T-helper 2 cell (primary cell): ENCODE data around the gene ENOX1.

Experiments used
- DNase-seq, 5 experiments: peaks; one replicate each; pipeline versions ENCODE4 v3.0.0 to v3.0.0-alpha.2; 2012 to 2022

The ENOX1 gene

DNA sequence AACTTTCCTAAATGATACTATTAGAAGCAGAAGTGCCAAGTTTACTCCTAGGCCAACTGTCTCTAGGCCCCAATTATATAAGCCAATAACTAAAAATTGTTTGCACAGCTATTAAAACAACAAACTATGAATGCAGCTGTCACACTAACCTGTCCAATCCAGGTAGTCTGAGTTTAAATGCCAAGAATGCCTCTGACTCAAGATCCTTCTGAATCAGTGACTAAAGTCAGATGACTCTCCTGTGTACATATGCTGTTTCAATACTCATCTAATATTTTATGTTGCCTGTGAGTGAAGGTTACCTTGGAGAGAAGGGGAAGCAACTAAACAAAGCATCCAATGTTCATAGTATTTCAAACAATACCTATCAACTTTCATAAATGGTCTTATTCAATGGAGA lies 257.0 kb downstream of the ENOX1 start:
- DNase-seq = no peak

DNA sequence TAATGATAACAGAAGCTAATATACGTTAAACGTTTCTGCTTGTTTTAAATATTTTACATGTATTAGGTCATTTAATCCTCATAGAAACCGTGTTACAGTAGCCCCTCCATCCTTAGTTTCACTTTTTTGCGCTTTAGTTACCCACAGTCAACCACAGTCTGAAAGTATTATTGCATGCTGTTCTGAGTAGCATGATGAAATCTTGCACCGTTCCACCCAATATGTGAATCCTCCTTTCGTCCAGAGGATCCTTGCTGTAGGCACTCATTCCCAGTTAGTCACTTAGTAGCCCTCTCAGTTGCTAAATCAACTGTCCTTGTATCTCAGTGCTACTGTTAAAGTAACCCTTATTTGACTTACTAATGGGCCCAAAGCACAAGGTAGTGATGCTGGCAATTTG lies 257.8 kb downstream of the ENOX1 start:
- DNase-seq = no peak

DNA sequence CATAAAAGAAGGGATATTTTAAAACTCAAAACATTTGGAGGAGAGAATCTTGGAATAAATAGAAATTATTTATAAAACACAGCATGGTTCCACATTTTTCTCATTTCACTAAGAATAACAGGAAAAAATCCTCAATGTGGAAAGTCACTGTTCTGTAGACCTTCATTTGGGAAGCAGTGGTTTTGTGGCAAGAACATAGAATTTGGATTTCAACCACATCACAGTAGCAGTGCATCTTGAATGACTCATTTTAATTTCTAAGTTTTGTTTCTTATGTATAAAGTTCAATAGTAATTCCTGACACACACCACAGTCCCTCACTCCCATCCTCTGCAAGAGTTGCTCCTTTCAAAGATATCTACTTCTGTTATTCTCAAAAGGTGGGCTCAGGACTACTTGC lies 264.0 kb downstream of the ENOX1 start:
- no peak for DNase-seq

DNA sequence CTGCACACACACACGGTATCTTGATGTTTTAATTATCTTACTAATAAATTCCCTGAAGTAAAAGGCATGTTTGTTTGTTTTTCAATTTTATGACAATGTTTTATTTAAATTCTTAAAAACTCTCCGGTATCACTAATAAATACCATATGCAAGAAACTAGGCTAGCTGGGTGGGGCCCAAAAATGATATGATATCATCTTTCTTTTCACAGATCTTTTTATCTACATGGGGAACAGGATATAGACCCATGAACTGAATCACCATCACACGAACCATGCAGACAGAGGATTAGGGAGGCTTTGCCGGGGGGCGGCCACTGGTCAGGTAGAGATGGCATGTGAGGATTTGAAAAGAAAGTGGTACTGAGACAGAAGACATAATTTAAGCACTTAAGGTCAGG lies 266.4 kb downstream of the ENOX1 start:
- DNase-seq = no peak

DNA sequence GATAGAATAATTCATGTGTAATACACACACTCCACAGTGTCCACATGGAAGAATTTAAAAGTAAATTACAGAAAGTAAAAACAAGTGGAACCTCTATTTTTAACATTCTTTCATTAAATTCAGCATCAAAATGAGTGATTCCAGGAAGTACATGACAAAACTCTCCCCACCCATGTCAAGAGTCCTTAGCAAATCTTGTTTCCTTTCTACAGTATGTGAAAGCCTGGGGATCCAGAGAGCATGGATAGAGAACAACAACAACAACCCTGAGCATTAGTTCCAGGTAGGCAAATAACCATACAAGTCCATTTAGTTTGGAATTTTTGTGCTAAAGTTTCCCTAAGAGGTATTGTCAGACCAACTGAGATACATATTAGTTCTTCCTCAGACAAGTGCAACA lies 267.9 kb downstream of the ENOX1 start:
- DNase-seq = no peak

DNA sequence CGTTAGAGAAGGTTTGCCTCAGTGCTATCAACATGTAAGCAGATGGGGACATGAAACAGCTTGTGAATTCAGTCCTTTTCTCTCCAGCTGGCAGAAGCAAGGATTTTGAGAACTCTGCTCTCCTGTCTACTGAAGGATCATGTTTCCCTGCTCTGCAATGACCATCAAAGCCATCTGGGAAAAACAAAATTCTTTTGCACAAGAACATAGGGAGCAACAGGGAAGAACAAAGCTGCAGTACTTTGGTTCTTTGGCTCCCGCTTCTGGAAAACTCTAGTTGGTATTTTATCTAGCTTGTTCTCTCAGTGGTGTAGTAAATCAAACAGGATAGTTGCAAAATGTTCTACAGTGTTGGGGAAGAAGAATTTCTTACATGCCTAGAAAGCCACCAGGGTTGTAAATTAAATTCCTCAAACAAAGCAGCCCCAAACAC lies 270.4 kb downstream of the ENOX1 start:
- no peak for DNase-seq

DNA sequence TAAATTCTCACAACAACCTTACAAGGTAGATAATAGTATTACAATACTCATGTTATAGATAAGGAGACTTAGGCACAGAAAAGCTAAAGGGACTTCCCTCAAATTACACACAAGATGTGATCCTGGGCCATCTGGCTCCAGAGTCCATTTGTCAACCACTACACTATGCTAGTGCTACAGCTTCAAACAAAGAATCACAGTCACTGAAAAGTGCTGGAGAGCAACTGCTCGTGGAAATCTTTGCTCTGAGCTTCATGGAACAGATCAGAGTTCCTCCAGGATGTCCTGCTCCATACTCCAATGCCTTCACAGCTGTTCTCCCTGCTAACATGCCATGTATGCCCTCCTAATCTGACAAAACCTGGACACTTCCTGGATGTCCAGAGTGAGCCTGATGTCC lies 271.2 kb downstream of the ENOX1 start:
- no peak for DNase-seq

DNA sequence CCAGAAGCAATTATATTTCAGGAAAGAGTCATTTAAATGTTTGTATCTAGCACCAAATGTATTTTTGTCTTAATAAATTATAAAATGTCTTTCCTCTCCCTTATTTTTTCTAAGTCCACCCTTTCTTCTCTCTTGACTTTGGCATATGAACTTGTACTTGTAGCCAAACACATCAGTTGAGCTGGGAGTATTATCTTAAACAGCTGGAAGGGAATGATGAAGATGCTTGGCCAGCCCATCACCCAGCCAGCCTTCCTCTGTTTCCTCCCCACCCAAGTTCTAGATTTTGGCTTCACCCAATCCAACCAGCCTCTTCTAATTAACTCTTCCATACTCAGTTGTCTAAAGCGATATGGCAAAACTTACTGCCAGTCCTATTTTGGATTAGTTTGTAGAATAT lies 272.5 kb downstream of the ENOX1 start:
- no peak for DNase-seq

DNA sequence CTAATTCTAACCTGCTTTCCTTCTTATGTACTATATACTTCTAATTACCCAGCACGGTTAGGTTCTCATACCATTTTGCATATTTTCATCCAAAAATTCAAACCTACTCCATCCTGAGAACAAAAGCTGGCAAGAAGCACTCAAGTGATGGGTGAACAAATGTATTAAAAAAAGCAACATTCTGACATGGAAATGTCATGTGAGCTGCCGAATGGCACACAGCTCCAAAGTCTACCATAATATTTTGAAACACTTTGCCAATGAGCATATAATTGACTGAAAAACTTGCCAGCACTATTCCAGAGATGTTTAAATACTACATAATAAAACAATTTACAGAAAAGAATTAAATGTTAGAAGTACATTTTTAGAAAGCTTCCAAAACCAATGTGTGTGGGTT lies 274.6 kb downstream of the ENOX1 start:
- DNase-seq = no peak

DNA sequence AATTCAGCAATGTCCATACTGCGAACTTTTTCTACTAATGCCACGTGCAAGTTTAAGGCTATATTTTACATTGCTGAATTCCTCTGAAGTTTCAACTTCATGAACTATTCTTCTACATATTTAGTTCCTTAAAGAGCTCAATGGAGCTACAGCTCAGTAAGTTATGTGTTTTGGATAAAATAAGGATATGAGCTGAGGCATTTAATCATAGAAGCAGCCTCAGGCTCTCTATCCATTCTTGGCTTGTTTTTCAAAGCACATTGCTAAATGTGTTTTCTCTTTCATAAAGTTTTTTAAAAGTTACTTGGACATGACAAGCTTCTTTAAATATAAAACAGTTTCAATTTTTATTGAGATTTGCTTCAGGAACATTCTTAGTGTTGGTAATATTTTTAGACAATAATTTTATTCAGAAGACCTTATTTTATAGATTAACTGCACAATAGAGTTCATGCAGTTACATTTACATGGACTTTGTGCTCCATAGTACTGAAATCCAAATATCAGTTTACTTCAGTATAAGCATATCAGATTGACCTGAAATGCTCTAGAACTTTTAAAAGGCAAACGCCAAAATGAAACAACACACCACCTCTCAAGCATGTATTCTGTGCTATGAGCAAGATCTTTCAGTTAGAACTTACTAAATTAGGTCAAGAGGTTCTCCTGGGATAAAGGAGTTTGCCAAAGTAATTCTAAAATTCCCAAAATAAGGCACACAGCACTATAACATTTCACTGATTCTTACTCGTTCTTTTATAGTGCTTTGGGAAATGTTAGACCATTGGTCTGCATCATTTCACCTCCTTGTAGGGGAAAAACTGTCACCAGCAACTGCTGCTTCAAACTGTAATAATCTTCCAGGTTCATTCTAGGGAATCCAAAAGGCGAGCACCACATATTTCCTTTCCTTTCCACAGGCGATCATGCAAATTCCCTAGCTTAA lies 275.5 kb downstream of the ENOX1 start:
- no peak for DNase-seq

DNA sequence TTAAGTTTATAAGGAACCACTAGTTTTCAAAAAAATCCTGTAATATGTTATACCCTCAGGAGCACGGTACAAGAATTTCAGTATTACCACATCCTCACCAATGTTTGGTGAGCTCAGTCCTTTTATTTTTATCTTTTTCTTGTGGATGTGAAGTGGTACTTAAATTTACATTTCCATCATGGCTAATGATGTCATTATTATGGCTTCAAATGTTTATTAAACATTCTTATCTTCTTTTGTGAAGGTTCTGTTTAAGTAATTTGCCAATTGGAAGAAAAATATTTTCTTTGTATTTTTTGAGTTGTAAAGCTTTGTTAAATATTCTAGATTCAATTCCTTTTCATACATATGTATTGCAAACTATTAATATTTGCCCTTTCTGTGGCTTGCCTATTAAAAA lies 291.0 kb downstream of the ENOX1 start:
- DNase-seq = no peak

DNA sequence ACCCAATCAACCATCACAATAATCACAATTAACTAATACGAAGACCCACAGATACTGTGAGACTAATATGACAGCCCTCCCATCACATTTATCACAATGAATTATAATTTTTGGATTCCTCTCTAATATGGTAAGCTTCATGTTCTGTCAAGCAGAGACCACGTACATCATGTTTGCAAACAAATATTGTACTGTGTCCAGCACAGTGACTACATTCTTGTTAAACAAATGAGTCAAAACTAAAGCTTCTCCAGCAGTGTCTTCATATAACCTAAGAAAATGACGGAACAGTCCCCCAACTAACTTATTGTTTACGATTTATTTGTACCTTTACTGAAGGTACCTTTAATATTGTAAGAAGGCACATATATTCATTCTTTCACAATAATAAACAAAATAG lies 292.6 kb downstream of the ENOX1 start:
- no peak for DNase-seq

DNA sequence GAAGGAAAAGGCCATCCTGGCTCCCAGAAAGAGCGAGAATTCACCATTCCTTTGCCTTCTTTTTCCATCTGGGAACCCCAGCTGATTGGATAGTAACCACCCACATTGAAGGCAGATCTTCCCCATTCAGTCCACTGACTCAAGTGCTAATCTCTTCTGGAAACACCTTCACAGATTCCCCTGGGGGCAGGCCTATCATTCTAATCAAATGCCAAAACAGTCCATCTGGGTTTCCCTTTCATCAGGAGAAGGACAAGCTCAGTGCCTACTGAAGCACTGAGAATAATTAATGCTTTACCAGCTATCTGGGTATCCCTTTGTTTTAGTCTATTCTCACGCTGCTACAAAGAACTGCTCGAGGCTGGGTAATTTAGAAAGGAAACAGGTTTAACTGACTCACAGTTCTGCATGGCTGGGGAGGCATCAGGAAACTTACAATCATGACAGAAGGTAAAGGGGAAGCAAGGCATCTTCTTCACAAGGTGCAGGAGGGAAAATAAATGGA lies 293.2 kb downstream of the ENOX1 start:
- DNase-seq = no peak

DNA sequence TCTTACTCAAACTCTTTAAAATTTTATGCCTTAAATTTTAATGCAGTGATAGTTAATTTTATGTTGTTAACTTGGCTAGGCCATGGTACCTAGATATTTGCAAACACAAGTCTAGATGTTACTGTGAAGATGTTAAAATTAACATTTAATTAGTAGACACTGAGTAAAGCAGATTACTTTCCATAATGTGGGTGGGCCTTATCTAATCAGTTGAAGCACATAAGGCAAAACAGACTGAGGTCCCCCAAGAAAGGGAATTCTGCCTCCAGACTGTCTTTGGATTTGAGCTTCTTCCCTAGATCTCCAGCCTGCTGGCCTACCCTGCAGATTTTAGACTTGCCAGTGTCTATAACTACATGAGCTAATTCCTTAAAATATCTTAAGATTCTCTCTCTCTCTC lies 294.0 kb downstream of the ENOX1 start:
- no peak for DNase-seq

DNA sequence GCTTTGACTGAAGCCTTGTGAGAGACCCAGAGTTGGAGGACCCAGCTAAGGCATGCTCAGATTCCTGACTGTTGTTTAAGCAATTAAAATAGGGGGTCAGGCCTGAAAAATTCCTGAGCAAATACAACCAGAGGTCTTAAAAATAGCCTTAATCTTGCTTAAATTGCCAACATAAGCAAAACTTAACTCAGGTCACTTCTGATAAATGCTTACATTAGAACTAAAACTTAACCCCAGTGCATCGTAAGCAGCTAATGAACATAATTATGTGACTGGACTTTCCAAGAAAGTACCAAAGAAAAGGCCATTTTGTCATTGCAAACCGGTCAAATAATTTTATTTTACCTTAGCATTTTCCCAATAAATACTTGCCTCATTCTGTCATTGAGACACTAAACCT lies 294.5 kb downstream of the ENOX1 start:
- no peak for DNase-seq

DNA sequence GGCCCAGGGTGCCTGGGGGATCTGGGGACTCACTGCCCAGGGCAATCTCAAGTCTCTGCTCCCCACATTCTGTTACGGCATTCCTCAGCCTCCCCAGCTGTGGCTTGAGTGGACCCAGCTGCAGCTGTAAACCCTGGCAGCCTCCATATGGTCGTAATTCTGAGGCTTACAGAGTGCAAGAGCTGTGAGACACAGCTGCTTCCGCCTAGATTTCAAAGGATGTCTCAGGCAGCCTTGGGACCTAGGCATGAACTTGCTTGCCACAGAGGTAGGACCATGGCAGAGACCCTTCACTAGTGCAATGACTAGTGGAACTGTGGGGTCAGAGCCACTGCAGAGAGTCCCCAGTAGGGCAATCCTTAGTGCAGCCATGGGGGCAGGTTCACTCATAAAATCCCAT lies 297.5 kb downstream of the ENOX1 start:
- DNase-seq = no peak

DNA sequence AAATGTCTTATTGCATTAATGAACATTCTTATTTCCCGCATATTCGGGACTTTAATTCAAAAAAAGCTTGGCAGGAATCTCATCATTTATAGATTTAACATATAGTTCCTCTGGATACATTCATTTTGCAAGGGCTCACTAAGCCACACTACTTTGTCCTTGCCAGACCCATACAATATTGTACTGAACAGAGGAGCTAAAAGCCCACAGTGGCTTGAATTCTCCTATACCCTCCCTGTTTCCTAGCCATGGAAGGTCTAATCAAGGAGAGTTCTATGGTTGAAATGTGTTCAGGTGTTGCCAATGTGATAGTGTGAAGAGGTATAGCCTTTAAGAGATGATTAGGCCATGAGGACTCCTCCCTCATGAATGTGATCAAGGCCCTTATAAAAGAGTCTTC lies 298.9 kb downstream of the ENOX1 start:
- no peak for DNase-seq

DNA sequence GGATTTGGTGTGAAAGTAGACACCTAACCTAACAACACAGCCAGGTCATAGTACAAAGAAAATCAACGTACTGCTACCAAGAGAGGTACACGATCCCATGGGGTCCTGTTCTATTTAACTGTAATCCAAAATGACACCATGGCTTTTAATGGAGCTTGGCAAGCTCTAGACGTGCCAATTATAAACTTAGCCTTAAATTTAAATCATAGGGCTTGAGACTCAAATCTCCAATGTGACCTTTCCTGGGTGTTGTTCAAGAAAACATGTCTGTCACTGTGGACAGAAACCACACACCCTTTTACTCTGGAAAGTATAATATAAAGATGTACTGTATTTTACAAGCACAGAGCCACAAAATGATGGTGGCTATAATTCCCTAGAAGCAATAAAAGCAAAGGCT lies 299.3 kb downstream of the ENOX1 start:
- no peak for DNase-seq

DNA sequence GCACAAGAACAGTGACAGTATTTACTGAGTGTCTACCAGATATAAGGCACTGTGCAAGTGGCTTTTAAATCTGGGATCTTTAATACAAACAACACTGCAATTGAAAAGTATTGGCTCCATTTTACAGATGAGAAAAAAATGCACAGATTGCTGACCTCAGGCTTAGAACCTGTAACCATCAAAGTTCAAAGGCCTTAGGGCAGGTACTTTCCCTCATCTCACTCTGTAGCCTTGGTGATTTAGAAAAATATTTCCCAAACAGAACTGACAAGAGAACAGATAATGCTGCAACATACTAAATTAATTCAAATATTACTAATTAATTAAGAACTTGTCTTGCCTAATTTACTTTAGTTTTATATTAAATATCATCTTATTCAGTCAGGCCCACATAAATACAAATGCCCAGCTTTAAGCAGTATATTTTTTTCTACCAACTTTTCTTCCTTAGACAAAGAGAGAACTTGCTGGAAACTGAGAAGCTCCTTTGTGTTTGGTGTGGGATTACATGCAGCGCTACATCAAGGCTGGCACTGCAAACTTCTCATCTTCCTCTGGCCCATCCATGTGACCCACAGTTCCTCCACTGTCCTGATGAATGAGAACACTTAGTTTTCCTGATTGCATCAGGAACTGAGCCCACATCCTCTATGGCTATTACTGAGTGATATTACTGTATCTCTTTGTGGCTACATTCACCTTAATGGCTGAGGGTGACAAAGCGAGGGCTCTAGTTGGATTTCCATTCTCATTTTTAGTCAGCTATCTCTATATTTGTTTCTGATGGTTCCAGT lies 302.1 kb downstream of the ENOX1 start:
- no peak for DNase-seq

DNA sequence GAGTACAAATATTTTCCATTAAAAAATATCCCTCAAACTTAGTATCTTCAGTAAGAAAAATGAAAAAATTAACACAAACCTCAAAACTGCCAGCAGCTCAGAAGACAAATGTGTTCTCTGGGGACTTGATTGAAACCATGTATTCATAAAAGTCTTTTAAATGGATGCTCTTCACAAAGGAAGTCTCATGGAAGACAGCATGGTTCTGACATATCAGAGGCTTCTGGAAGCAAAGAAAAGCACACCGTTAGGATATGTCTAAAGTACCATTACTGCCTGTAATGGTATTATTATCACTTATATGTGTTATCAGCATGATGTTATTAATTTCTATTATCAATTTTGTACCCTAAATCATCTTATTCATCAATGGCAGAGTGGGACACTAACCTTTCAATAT lies 302.8 kb downstream of the ENOX1 start:
- DNase-seq = no peak

DNA sequence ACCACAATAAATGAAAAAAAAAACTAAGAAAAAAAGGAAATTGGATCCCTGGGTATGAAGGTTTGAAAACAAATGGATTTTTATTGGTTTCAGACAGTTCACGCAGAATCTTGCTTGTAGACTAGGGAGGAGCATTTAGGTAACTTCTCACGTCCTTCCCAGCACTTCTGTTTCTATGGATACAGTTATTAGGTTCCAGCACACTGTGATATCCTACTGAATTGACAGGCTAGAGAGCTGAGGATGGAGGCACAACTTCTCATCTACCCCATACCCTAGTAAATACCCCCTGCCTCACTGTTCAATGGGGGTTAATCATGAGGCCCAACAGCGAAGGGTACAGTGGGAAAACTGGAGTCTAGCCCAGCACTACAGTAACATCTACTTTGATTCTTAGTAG lies 304.1 kb downstream of the ENOX1 start:
- DNase-seq = no peak

DNA sequence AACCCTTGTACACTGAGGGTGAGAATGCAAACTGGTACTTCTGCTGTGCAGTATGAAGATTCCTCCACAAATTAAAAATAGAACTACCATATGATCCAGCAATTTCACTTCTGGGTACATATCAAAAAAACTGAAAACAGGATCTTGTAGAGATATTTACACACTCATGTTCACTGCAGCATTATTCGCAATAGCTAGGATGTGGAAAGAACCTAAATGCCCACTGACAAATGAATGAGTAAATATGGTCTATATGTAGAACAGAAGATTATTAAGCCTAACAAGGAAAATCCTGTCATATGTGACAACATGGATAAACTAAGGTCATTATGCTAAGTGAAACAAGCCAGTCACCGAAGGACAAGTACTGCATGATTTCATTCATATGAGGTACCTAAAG lies 304.7 kb downstream of the ENOX1 start:
- DNase-seq = no peak

DNA sequence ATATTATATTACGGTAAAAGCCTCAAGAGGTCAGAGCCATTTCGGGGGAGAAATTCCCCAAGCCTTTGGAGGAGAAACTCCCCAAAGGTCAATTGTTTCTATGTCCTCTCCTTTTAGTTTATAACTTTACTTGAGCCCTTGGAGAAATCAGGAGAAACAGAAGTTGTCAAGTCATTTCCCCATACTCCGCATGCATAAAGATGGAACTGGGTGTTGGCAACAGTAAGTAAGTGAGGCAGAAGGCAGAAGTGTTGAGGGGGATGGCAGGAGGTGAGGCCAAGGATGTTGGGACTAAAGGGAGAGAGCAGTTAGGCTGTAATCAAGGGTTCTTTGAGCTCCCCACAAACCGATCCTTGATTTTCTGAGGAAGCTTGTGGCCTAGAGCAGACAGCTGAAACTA lies 307.9 kb downstream of the ENOX1 start:
- no peak for DNase-seq

DNA sequence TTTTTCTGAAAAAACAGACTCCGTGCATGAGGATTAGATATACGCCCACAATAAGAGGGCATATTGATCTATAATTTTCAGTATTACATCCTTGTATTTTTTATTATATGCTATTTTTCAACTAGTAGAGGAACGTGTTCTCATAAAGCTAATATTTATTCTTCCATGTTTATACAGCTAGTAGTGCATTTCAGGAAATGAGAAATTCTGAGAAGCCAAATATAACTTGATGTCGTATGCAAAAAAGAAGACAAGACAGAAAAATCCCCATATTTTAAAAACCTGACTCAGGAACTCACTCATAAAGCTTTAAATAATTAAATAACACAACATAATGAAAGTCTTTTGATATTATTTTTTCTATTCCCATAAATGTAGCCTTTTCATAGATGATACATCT lies 308.6 kb downstream of the ENOX1 start:
- DNase-seq = no peak
